HG03025 (cell line): Measurements from ENCODE around the gene FEM1B.
"Not testable (repeated sequence)": the region's sequence is repeated elsewhere in the genome, so short reads cannot be mapped to it uniquely, and the experiment has no call there.

Experiments
- ATAC-seq: cut with Tn5 transposase; IDR thresholded peaks from one replicate; pipeline ENCODE4 v1.9.1; 2021; ENCODE audit warnings: mild to moderate bottlenecking, moderate library complexity; ENCODE audit not compliant: unreplicated experiment, low FRiP score

FEM1B gene

DNA sequence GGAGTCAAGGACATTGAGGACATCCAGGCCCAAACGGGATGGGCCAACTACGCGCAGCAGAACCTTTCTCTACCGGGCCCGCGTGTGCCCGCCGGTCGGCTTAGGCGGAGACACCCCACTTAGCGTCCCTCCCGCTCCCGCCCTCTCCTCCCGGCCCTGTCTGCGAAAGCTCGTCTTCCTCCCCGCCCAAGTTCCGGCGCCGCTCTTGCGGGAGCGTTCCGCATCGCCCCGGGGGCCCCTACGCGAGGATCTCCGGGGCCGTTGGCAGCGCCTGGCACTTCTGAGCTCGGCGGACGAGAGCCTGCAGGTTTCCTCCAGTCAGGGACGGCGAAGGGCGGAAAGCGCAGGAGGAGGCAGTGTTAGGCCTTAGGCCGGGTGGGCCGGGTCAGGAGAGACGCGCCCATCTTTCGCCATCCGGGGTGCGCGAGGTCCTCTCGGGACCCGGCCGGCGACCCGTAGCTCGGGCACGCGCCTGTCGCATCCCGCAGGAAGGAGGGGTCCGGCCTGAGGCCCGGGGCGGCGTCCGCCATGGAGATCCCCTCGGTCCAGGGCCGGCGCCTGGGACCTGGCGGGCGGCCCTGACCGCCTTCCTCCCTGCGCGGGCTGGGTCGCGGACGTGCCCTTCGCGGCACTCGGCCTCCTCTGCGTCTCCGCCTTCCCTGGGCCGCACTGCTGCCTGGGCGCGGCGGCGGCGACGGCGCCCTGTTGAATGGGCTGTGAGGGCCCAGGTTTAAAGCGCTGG is at the start of gene FEM1B:
Gene FEM1B (plus strand): TSS at position 143 of the 742 bp plus-strand sequence. CDS start 673 bp downstream, outside the sequence.
- ATAC-seq: peak; percentile 70

DNA sequence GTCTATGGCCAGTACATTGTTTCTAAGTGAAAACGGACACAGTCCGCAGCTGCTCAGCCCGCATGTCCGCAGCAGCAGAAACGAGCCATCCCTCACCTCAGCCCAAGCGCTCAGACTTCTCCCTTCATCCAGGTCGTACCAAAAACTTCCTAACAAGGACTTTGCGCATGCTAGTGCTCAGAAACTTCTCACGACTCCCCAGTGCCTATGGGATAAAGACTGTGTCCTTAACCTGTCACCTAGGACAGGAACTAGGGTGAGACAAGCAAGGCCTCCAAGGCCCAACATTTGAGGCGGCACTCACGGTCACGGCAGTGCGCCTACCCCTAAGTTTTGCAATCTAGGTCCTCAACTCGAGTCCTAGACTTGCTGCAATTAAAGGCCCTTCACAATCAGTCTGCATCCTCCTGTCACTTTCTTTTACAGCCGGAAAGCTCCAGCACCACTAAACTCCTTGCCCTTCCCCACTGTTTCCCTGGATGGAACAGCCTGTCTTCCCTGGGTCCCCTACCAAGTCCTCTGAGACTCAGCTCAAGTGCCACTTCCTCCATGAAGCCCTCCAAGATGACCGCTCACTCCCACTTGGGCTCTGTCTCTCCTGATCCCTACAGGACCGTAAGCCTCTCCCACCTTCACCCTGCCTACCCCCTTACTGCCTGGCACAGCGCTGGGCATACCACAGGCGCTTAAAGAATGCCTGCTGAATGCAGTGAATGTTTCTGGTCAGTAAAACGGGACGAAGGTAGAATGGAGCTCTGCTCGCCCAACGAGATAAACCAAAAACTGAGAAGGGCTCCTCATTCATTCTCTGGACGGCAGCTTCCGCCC is 49.2 kb upstream of the FEM1B start:
- no peak for ATAC-seq

DNA sequence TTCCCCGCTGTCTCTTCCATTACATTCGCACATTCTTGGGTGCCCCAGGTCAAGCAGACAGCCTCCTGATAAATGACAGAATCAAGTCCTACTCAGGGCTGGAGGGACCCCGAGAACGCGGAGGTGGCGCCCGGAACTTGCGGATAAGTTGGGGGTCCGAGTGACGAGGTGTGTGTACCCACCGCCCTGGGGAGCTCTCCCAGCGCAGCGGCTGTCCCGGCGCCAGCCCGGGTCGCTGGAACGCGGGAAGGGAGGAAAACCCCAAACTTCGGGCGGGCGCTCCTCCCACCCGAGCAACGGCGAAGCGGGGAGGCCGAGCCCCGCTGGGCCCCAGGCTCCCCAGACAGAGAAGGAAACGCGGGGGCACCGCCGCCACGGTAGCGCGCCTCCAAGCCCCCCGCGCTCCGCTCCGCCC is 48.6 kb upstream of the FEM1B start:
- ATAC-seq: peak; percentile 15

DNA sequence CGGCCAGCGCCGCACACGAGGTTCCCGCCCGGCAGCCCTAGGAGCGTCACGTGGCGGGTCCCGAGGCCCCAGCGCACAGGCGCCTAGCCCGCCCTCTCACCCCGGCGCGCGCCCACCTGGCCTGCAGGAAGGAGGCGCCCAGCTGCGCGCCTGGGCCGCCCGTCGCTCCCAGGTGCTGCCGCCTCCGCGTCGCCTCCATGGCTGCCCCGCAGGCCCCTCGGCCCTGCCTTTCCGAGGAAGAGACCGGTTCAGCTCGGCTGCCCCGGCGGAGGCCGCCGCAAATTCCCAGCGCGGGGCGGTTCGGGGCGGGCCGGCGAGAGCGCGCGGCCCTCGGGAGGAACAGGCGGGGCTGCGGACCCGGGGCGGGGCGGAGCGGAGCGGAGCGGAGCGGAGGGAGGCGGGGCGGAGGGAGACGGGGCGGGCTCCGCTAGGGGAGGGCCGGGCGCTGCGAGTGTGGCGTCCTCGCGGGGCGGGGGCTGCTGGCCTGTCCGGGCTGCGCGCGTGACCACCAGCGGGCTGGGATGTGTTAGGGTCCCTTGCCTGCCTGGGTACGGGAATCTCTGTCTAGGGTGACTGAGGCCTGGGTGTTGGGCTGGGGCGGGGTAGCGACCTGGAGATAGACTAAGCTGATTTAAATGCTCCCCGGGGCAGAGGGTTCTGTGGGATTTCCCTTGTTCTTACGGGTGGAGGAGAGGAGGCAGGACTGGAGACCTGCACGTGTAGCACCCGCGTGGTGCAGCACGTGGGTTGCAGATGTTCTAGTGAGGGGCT is 48.0 kb upstream of the FEM1B start, which contains the start of gene CLN6:
Gene CLN6 (minus strand): TSS at position 343 of the 771 bp plus-strand sequence. CDS start 144 bp downstream, at position 199.
- peak; percentile 67 for ATAC-seq

DNA sequence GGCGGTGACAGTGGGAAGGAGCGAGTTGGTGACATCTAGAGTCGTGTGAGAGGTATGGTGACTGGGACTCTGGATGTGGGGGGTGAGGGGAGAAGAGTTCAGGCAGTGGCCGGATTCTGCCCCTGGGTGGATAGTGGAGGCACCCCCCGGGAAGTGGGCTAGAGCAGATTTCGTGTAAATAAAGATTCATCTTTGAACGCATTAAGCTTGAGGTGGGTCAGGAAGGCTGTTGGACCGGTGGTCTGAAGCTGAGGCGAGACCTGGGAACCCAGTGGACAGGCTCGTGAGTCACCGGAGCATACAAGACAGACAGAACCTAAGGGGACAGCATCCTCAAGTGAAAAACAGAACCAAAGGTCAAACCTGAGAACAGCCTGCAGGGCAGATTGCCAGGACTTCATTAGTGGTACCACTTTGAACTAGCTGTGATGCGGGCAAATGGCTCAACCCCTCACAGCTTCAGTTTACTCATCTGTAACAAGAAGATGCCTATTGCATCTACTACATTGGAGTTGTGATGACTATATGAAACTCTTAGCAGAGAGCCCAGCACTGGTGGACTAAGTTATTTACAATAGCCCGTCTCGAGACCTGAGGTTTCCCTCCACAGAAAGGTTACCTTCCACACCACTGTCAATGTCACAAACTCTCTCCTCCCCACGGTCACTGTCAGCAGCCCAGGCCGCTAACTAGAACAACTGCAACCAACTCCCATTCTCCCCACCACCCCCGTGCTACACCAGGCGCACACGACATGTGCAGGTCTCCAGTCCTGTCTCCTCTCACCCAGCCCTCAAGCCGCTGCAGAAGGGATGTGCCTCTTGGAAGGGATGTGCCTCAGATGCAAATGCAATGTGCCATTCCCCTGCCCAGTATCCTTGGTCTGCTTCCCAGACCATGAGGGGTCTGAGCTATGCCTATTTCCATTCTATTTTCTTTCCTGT is 47.1 kb upstream of the FEM1B start:
- no peak for ATAC-seq

DNA sequence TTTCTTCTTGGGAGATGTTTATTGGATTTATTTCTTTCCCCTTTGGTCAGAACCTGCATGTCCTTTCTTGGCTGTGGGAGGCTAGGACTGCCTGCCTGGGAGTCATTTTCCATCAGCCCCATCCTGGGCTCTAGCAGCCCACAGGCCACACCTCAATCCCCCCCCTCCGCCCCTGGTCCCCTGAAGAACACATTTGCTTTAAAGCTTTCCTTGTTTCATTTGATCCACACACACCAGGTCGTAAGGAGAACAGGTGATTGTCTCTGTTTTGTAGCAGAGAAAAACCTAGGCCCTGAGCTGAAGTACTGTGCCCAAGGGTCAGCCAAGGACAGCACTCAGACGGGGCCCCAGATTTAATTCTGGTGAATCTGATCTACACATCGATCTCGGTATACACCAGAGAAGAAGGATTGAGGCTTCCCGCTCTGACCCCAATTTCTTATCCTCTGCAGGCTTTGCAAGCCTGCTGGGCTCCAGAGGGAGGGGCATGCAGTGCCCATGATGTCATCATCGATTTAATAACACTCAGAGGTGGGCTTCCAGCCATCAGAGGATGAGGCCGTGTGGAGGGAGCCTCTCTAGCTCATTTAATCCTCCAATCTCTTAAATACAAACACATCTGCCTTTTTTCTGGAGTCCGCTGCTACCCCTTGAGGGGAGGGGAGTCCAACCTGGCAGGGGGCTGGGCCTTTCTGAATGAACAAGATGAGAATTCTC is 46.3 kb upstream of the FEM1B start:
- ATAC-seq: no peak

DNA sequence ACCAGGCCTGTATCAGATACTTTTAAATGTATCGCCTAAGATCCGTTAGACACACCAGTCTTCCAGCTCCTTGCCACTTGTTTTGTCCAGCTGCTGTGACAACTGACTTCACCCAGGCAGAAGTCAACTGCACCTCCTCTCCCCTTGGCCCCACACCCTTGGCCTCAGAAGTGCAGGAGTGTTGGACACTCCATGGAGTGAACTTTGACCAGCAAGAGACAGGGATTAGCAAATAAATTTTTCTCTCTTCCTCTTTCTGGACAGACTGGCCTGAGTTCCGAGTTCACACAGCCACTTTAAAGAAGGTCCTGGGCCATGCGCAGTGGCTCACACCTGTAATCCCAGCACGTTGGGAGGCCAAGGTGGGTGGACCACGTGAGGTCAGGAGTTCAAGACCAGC is 45.1 kb upstream of the FEM1B start:
- ATAC-seq: no peak

DNA sequence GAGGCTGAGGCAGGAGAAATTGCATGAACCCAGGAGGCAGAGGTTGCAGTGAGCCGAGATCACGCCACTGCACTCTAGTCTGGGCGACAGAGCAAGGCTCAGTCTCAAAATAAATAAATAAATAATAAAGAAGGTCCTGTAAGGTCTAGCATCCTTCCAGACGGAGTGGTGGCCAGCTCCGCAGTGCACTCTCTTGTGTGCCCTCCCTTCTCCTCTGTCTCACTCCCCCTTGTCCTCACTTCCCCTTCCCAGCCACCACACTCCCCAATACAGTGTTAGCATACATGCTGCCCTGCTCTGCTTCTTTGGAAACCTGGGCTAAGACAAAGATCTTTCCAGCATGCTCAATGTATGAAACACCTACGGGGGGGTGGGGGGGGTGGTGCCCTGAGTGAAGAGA is 44.6 kb upstream of the FEM1B start:
- ATAC-seq: no peak

DNA sequence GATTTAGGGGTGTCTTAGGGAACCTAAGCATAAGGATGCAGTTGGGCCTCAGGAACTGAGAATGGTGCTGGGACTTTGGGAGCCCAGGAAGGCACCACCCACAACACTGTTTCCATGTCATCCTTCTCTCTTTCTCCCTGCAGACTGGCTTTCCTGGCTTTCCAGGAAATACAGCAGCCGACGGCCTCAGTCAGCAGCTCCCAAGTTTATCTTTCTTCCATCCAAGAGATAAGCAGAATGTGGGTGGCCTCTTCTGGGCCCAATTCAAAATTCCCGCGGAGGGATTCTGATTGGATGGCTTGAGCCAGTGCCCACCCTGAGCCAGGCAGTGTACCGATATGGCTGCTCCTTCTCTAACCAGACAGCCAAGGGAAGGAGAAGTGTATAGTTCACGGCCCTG is 43.5 kb upstream of the FEM1B start:
- no peak for ATAC-seq

DNA sequence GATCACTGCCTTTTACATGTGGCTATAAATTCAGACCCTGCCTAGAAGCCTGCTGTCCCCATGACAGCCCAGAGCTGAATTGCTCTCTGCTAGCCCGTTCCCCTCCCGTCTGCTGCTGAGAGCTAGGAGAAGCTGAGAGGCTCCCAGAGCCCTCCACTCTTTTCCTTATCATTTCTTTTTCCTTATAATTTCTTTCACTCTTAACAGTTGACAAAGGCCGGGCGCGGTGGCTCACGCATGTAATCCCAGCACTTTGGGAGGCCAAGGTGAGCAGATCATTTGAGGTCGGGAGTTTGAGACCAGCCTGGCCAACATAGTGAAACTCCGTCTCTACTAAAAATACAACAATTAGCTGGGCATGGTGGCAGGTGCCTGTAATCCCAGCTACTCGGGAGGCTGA is 43.0 kb upstream of the FEM1B start:
- ATAC-seq: not testable (repeated sequence)

DNA sequence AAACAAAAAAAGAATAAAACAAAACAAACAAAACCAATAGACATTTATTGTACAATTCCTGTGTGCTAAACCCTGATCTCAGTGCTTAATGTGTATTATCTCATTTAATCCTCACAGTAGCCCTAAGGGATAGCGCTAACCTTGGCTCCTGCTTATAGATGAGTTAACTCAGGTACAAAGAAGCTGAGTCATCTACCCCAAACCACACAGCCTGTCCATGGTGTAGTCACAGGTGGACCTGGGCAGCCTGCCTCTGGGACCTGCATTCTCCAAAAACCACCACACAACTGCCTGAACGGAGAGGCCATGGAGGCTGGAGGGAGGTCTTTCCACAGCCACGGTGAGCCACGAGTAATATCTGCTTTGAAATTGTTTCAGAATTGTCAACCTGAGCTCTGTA is 42.5 kb upstream of the FEM1B start:
- ATAC-seq: no peak

DNA sequence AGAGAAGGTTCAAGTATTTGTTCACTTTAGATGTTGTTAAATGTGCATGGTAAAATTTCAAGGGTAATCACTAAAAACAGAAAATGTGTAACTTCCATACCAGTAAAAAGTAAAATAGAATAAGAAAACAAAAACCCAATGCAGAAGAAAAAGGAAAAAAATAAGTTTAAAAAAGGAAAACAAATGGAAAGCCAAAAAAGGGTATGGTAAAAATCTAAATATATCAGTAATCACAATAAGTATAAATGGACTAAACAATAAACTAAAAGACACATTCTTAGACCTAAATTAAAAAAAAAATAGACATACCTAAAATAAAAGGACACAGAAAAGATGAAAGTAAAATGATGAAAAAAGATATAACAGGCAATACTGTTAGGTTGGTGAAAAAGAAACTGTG is 38.5 kb upstream of the FEM1B start:
- no peak for ATAC-seq

DNA sequence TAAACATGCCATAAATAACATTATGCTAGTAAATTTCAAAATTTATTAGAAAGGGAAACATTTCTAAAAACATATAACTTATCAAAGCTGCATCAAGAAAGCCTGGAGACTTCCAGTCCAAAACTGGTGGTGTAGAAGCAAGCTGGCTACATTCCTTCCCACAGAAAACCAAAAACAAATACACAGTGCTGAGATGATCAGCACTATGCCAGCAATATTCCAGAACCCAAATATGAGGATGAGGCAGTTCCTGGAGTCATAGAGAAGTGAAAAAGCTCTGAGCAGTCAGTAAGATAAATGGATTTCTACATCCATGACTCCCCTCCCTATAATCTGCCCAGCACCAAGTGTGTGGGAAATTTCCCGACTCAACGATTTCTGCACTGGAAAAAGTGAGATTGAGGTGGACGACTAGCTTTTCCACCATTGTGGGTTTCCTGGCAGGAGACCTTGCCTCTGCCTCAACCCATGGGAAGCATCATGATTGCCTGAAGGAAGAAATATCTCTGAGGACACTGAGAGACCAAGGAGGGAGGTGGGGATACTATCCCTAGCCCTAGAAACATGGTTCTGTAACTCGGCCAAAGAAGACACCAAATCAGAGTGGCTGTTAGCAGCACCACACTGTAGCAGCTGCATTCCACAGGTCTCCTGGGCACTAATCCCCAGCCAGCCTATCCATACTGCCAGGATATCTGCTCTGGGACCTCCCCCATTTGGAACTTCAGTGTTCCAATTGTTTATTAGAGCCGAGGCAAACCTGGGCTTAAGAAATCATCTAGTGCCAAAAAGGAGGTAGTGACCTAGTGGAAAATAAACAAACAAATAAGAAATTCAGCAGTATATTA is 36.2 kb upstream of the FEM1B start:
- no peak for ATAC-seq

DNA sequence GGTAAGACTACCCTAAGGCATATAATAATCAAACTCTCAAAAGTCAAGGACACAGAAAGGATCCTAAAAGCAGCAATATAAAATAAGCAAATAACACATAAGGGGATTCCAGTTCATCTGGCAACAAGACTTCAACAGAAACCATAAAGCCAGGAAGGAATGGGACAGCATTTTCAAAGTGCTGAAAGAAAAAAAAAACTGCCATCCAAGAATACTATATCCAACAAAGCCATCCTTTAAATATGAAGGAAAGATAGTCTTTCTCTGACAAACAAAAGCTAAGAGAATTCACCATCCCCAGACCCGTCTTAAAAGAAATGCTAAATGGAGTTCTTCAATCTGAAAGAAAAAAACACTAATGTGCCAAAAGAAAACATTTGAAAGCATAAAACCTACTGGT is 33.3 kb upstream of the FEM1B start:
- no peak for ATAC-seq

DNA sequence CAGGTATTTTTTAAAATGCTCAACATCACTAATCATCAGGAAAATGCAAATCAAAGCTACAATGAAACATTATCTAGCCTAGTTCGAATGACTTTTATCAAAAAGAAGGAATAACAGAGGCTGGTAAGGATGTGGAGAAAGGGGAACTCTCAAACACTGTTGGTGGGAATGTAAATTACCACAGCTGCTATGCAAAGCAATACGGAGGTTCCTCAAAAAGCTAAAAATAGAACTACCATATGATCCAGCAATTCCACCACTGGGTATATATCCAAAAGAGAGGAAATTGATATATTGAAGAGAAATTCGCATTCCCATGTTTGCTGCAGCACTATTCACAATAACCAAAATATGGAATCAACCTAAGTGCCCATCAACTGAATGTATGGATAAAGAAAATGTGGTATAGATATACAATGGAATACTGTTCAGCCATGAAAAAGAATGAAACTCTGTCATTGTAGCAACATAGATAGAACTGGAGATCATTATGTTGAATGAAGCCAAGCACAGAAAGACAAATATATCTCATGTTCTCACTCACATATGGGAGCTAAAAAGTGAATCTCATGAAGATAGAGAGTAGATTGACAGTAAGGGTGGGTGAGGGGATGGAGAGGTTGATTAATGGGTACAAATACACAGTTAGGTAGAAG is 28.4 kb upstream of the FEM1B start:
- no peak for ATAC-seq

DNA sequence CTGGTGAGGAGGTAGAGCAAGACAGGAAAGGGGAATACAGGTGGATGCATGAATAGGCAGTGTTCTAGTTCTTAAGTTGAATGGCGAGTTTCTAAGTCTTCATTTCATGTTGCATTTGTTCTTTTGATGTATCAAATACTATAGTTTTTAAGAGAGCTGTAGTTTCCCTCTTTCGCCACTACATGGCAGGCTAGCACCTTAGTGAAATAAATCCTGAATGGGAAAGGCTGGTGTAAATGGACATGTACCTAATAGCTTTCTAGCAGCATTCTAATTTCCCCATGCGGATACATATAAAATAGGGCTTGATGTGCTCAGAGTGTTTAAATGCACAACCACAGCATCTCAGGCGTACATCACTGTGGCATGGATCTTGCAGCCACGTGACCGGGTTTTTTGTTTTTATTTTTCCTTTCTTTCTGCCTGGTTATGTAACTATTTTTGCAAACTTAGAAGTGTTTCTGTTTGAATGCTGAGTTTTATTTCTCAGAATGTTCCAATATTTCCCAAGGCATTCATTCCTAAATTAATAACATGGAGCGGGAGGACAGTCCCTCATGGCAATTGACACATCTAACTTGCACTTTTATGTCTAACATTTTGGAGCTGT is 24.5 kb upstream of the FEM1B start:
- ATAC-seq: no peak

DNA sequence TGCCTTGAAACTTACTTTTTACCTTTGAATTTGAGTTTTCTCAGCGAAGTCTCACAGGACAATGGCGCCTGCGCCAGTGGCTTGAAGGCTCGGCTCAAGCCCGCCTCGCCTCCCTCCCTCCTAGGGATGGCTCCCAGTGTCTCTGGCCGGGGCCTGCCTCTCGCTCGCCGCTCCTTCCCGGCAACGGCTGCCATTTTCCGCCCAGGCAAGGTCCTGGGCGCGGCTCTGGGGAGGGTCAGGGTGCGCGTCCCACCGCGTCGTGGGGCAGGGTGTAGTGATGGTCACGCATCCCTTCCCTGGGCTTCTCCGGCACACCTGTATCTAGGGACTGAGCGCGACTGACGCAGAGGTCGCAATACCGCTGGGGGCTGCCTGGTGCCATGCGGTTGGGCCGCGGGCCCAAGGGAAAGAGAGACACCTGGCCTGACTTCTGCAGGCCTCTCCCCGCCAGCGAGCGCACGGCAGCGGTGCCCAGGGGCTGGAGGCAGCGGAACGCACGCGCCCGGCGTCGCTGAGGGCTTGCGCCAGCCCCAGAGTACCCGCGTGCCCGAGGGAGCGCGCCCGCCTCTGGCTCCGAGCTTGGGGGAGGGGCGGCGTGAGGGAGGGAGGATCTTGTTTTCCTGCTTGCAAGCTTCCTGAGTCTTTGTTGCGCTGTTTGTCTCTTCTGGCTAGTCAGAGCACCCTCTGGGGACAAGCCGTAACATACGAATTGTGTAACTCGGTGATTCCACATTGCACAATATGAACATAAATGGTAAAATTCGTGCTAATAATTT is 20.7 kb upstream of the FEM1B start:
- no peak for ATAC-seq
